H1 (cell line): ENCODE results near the gene MCUR1. TPM values are rescaled to one million over a fixed set of nuclear protein-coding genes. Genes with fewer than 3 reads are reported as not detected.

Experiments used
- ATF2 ChIP-seq: IDR thresholded peaks from 2 replicates; pipeline ENCODE4 v1.6.1; 2012; ENCODE audit warnings: low read length, inconsistent platforms
- polyA plus RNA-seq, 7 experiments: library from polyadenylated mRNA; depleted of rRNA in 3 of 7; stranded (reverse) in 5 of 7; unstranded in 2 of 7; fragments of >200 nt in 5 of 7; fragments of 200-250 nt in 2 of 7; gene quantifications; 1 replicate in 5 of 7; 2 replicates in 1 of 7; 4 replicates in 1 of 7; pipeline versions ENCODE4 v1.2.1 to v1.2.3, GENCODE V29; 2011 to 2013; ENCODE audit warnings: missing spikeins in 2 of 7, mixed read lengths in 2 of 7
- total RNA-seq: library from RNA; stranded (reverse); fragmentation: NEBNext Ultra II Directional; extraction: Animal tissue kit (Norgen Biotek cat#: 25700); gene quantifications from 2 replicates; pipeline ENCODE4 v1.2.1, GENCODE V29; 2021

Gene MCUR1
- total and polyA plus RNA-seq, 2 of the 8 experiments (the other 6 are each of a cell fraction or from before 2014, with no cell fraction given): 9.6 to 37.3 TPM

- no peak for TF ChIP-seq ATF2
- TF ChIP-seq, all 59 proteins: peak for 0
These were observed 71.2 kb downstream of the MCUR1 start (continued) for GRCh38 chr6:13742961-13743735.
